ENCODE measurements around the gene ALAD. TPM values are rescaled to one million over a fixed set of nuclear protein-coding genes. Genes with fewer than 3 reads are reported as not detected.

The ALAD gene
- total RNA-seq: 9.2 and 10.4 TPM in 2 replicates

GRCh38 chr9:113401027-113401792, at the start of gene ALAD:
Gene ALAD, minus strand, starts transcription at chr9:113401284. Its CDS starts 7,725 bp downstream, at chr9:113393559.

GRCh38 chr9:113410207-113410864, 9.3 kb upstream of the ALAD start, which contains the start of the genes C9orf43 and POLE3:
Gene C9orf43, plus strand, starts transcription at chr9:113410747. Its CDS starts 2,747 bp downstream, at chr9:113413494.
Gene POLE3, minus strand, starts transcription at chr9:113410675. Its CDS starts 382 bp downstream, at chr9:113410293.

DNA sequence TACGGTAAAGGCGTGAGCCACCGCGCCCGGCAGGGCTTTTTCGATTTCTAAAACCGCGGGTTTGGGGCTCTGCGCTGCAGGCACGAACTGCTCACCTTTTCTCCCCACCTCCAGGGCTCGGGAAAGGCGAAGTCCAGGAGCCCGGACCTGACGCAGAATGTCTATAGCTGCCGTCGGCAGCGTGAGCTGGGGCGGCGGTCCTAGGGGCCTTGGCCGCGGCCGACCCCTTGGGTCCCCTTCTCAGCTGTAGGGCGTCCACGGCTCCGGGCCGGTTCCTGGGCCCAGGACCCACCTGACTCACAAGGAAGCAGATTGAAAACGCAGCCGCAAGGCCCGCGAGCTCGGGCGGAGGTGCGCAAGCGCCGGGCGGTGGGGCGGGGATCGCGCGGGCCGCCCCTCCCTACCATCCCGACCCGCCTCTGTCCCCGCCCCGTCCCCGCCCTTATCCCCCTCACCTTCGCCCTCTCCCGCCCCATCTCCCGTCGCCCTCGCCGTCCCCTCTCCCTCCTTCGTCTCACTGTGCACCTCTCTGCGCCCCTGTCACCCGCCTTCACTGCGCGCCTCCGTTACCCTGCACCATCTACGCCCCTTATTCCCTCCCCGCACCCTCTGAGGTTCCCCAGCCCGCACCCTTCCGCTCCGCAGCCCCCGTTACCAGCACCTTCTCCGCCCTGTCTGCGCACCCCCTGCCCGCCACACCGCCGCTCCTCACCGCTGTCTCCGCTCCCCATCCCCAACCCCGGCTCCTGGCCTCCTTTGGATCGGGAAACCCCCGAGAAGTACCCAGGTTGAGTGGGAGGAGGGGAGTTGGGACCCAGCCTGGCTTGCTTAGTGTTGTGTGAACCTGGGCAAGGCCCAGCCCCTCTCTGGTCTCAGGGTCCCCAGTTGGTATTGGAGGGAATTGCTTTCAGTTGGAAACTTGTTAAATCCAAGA, 24.2 kb downstream of the ALAD start, which contains the start of gene HDHD3:
Gene HDHD3 (minus strand): TSS at position 353 of the 934 bp plus-strand sequence. CDS start 2,632 bp downstream, outside the sequence.

DNA sequence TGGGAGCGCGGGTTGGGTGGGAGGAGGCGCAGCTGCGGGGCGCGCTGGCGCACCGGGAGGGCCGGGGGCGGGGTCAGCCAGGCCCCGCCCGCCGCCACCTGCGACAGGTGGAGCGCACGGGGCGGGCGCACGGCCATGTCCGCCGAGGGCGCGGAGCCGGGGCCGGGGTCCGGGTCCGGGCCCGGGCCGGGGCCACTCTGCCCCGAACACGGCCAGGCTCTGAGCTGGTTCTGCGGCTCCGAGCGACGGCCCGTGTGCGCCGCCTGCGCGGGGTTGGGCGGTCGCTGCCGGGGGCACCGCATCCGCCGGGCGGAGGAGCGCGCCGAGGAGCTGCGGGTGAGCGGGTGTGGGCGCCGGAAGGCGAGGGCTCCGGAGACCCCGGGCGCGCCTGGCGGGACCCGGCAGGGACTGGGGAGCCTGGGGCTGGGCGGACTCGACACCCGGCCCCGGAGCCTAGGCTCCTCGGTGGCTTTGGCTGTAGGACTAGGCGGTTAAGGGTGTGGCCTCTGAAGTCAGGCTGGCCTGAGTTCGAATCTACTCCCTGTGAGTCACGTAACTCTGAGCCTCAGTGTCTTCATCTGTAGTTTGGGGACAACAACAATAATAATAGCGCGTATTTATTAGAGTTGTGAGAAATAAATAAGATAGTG, 51.5 kb downstream of the ALAD start, which contains the start of gene BSPRY:
Gene BSPRY (plus strand): TSS at position 97 of the 650 bp plus-strand sequence. CDS start 39 bp downstream, at position 136.

GRCh38 chr9:113340011-113340699, 60.9 kb downstream of the ALAD start, which contains the start of gene WDR31:
Gene WDR31, minus strand, starts transcription at chr9:113340275. Its CDS starts 8,253 bp downstream, at chr9:113332022.

Other genes starting within 250 kb of the ALAD start
- 22.1 and 23.5 TPM in 2 replicates for gene FKBP15, start 180.0 kb downstream of the ALAD start, total RNA-seq
- 16.7 and 19.3 TPM in 2 replicates for gene SLC31A1, start 179.7 kb downstream of the ALAD start, total RNA-seq
- gene CDC26, start 125.7 kb downstream of the ALAD start, total RNA-seq: 40.4 and 44.4 TPM in 2 replicates
- gene PRPF4, start 125.6 kb downstream of the ALAD start, total RNA-seq: 25.2 and 26.6 TPM in 2 replicates
- not detected in 2 replicates for gene RNF183, start 97.9 kb downstream of the ALAD start, total RNA-seq
- 0.79 and 0.80 TPM in 2 replicates for gene WDR31, start 61.0 kb downstream of the ALAD start, total RNA-seq
- gene BSPRY, start 51.7 kb downstream of the ALAD start, total RNA-seq: not detected in 2 replicates
- 10.6 and 13.3 TPM in 2 replicates for gene HDHD3, start 24.3 kb downstream of the ALAD start, total RNA-seq
- gene POLE3, start 9.4 kb upstream of the ALAD start, total RNA-seq: 69.5 and 77.3 TPM in 2 replicates
- gene C9orf43, start 9.5 kb upstream of the ALAD start, total RNA-seq: 0.13 and 0.39 TPM in 2 replicates
- 117 and 143 TPM in 2 replicates for gene RGS3, start 62.4 kb upstream of the ALAD start, total RNA-seq